Esophagus squamous epithelium (tissue), 5 donors: ENCODE measurements around the gene MRPL30. TPM values are rescaled to one million over a fixed set of nuclear protein-coding genes. Genes with fewer than 3 reads are reported as not detected.
"Not testable (repeated sequence)": the region's sequence is repeated elsewhere in the genome, so short reads cannot be mapped to it uniquely, and the experiment has no call there.

Experiments used
- DNase-seq: peaks from one replicate; lab custom pipeline; 2025; lab: John Stamatoyannopoulos, UW
- H3K27ac ChIP-seq, 4 donors: fragments of 200-600 bp; sonication (generic); one replicate each; pipeline ENCODE4 v1.5.1; 2016 to 2019; ENCODE audit warnings: mild to moderate bottlenecking in 1 of 4
- H3K27me3 ChIP-seq, 4 donors: fragments of 200-600 bp; sonication (generic); 1 replicate in 3 of 4; 2 replicates in 1 of 4; pipeline versions ENCODE4 v1.5.1 to v1.6.0; 2017 to 2021; ENCODE audit warnings: antibody characterized with exemption in 1 of 4
- H3K36me3 ChIP-seq, 3 donors: fragments of 200-600 bp; sonication (generic); one replicate each; pipeline ENCODE4 v1.5.1; 2016 to 2019
- H3K4me1 ChIP-seq, 3 donors: fragments of 200-600 bp; sonication (generic); one replicate each; pipeline ENCODE4 v1.5.1; 2017 to 2019
- H3K4me3 ChIP-seq, 4 donors: fragments of 200-600 bp; sonication (generic); 1 replicate in 3 of 4; 2 replicates in 1 of 4; pipeline ENCODE4 v1.5.1; 2016 to 2019; ENCODE audit warnings: mild to moderate bottlenecking in 2 of 4, moderate library complexity in 1 of 4
- H3K9me3 ChIP-seq, 3 donors: fragments of 200-600 bp; sonication (generic); one replicate each; pipeline ENCODE4 v1.5.1; 2016 to 2019
- CTCF ChIP-seq, 6 experiments: fragments of 450-650 bp in 4 of 6; fragments of 200-600 bp in 2 of 6; sonication (generic) in 2 of 6; IDR thresholded peaks; one replicate each; pipeline ENCODE4 v1.5.1; 2016 to 2019; ENCODE audit warnings: antibody characterized with exemption in 6 of 6, mild to moderate bottlenecking in 4 of 6, moderate library complexity in 4 of 6
- POLR2A ChIP-seq, 4 donors: fragments of 450-650 bp; IDR thresholded peaks; one replicate each; pipeline ENCODE4 v1.6.1; 2017; ENCODE audit warnings: antibody characterized with exemption in 4 of 4, mild to moderate bottlenecking in 4 of 4, moderate library complexity in 3 of 4
- WGBS, 2 donors: methylation state at CpG; one replicate each; pipeline ENCODE4 v1.1.5; 2018; 5-methylcytosine and 5-hydroxymethylcytosine counted together
- intact Hi-C: fragments of 100-400 bp; cut with DNase I; formaldehyde crosslinking; loops from one replicate; pipeline ENCODE4 v1.15.0; 2022
- total RNA-seq, 4 donors: library from RNA; depleted of rRNA; stranded (reverse); fragments of >200 nt; gene quantifications; one replicate each; pipeline ENCODE4 v1.1.0, GENCODE V29; 2016
- donor health status: DM: yes; HTN: yes; CAD: no.

Gene MRPL30
- total RNA-seq, 4 donors from 2014 or later: 18.3 to 35.9 (median 32.8) TPM

GRCh38 chr2:99187011-99187410 is 6.0 kb downstream of the MRPL30 start:
- Histone ChIP-seq H3K27me3 (no peaks in the 10 kb centered on the region), H3K9me3 (no peaks in the 10 kb centered on the region), H3K4me3 (no peak overlapping the region), H3K36me3 (peaks cover 0 to 59% (median 9%) of the 10 kb centered on the region in 3 donors), H3K27ac (no peak overlapping the region), H3K4me1 (peaks cover 0 to 25% (median 6%) of the 10 kb centered on the region in 3 donors)
- no peak for DNase-seq
- intact Hi-C loops: loop anchor here (10.0 kb wide), 1 partner anchor 148 kb away; the partner anchor contains the start of genes EIF5B and TXNDC9
- TF ChIP-seq POLR2A (IDR thresholded peaks at IDR 0.05) (no peak), CTCF (IDR thresholded peaks at IDR 0.05) (no peak)

GRCh38 chr2:99188357-99188756 is 7.4 kb downstream of the MRPL30 start:
- no peak for DNase-seq
- TF ChIP-seq CTCF (IDR thresholded peaks at IDR 0.05): no peak
- TF ChIP-seq POLR2A (IDR thresholded peaks at IDR 0.05): no peak
- 95 to 97% methylated on average over 3 of the region's 3 CpGs for WGBS, 2 donors
- H3K9me3 ChIP-seq: no peaks in the 10 kb centered on the region
- peaks cover 0 to 12% (median 0%) of the 10 kb centered on the region in 3 donors for H3K4me1 ChIP-seq
- no peaks in the 10 kb centered on the region for H3K27me3 ChIP-seq
- peaks cover 0 to 72% (median 9%) of the 10 kb centered on the region in 3 donors for H3K36me3 ChIP-seq
- H3K4me3 ChIP-seq: no peak overlapping the region
- intact Hi-C loops: loop anchor here (10.0 kb wide), 1 partner anchor 146 kb away; the partner anchor contains the start of genes EIF5B and TXNDC9
- H3K27ac ChIP-seq: no peak overlapping the region

DNA sequence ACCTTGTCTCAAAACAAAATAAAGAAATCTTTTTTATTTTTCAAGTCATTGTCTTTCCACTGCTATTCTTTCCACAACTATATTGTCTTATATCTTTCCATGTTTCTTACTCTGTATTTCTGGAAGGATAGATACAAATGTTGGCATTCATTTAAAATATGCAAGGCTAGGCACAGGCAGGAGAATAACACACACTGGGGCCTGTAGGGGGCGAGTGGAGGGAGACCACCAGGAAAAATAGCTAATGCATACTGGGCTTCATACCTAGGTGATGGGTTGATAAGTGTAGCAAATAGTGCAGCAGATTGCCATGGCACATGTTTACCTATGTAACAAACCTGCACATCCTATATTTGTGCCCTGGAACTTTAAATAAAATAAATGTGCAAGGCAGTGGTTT is 9.6 kb downstream of the MRPL30 start:
- WGBS, 2 donors: 78 to 89% methylated on average over 1 of the region's 1 CpG
- intact Hi-C loops: no loop called here
- no peak overlapping the region for H3K4me3 ChIP-seq
- no peaks in the 10 kb centered on the region for H3K4me1 ChIP-seq
- H3K36me3 ChIP-seq: peaks cover under 1 to 94% (median 11%) of the 10 kb centered on the region in 3 donors
- DNase-seq: no peak
- TF ChIP-seq CTCF (IDR thresholded peaks at IDR 0.05): no peak
- no peak for TF ChIP-seq POLR2A (IDR thresholded peaks at IDR 0.05)
- H3K27me3 ChIP-seq: no peaks in the 10 kb centered on the region
- H3K9me3 ChIP-seq: no peaks in the 10 kb centered on the region
- H3K27ac ChIP-seq: no peak overlapping the region

DNA sequence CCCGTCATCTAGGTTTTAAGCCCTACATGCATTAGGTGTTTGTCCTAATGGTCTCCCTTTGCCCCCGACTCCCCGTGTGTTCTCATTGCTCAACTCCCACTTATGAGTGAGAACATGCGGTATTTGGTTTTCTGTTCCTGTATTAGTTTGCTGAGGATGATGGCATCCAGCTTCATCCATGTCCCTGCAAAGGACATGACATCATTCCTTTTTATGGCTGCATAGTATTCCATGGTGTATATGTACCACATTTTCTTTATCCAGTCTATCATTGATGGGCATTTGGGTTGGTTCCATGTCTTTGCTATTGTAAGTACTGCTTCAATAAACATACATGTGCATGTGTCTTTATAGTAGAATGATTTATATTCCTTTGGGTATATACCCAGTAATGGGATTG is 11.4 kb downstream of the MRPL30 start:
- H3K4me1 ChIP-seq, H3K27ac ChIP-seq, H3K9me3 ChIP-seq, H3K4me3 ChIP-seq, H3K27me3 ChIP-seq, intact Hi-C loops, DNase-seq: not testable (repeated sequence)
- WGBS, 2 donors: 98 to 100% methylated on average over 4 of the region's 4 CpGs
- H3K36me3 ChIP-seq: peaks cover 5 to 100% (median 18%) of the 10 kb centered on the region in 3 donors

DNA sequence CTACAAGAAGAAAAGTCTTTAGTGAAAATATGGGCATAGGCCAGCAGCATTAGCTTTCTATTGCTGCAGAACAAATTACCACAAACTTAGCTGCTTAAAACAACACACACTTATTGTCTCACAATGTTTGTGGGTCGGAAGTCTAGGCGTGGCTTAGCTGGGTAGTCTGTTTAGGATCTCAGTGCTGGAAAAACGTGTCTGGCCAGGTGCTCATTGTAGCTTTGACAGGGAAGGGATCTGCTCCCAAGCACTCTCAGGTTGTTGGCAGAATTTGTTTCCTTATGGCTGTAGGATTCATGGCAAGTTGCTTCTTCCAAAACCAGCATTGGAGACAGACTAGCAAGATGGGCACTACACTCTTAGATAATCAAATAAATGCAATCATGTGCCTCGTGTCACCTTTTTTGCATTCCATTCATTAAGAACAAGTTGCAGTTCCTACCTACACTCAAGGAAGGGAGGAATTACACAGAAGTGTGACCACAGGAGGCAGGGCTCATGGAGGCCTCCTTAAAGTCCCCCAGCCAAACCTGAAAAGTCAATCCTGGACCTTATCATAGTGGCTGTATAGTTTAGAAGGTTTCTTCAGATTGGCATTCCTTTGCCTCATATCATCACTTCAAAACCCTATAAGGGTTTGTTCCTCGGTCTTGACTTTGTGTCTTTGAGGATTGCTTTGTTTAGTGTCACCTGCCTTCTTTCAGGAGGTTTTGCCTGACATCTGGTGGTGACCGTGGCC is 17.3 kb downstream of the MRPL30 start:
- Histone ChIP-seq H3K9me3 (no peaks in the 10 kb centered on the region), H3K27me3 (no peaks in the 10 kb centered on the region), H3K27ac (peak overlapping the region in 3 of 4 donors; percentile 40 to 67 (median 63)), H3K4me1 (peaks cover 0 to 18% (median 0%) of the 10 kb centered on the region in 3 donors), H3K4me3 (no peak overlapping the region), H3K36me3 (peaks cover 5 to 54% (median 13%) of the 10 kb centered on the region in 3 donors)
- intact Hi-C loops: no loop called here
- no peak for TF ChIP-seq CTCF (IDR thresholded peaks at IDR 0.05)
- TF ChIP-seq POLR2A (IDR thresholded peaks at IDR 0.05): no peak
- DNase-seq: no peak
- WGBS, 2 donors: 71 to 79% methylated on average over 6 of the region's 6 CpGs
